ENCODE data around the gene ATP11A.
A peak's percentile ranks its signal among the peaks of the same experiment; 100 is the strongest.

Gene ATP11A

DNA sequence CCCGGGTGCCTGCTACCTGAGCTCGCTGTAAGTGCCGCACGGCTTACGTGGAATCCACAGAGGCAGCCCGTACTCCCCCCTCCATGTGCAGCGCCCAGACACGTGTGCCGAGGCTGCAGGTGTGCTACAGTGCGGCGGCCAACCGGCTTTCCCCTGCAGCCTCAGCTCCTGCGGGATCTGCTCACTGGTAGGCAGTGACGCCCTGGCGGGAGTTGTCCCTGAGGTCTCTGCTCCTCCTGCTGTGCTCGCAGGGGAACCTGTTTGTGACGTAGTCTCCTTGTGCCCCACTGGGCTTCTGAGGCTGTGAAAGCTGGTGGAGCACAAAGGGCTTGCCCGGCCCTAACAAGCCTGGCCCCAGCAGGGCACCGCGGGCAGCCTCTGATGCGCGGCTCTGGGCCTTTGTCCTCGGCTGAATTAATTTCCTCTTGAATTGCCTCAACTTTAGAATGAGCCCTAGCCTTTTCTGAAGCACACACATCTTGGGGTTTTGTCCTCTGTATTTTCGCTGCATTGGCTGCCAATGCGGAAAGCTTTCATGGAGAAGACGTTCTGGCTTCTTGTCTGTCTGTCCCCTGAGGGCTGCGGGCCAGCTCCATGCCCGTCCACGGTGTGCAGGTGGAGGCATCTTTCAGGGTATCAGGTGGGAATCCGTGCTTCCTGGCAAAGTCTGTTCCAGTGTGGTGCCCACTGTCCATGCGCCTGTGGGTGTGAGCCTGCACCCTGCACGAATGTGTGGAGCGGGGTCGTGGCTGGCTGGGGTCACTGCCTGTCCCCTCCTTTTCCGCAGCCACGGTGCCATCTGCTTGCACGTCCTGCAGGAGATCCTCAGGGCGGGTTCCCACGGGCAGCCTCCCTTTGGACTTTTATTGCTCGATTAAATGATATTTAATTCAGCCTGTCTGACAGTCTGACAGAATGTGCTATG, 201.9 kb downstream of the ATP11A start (continued):
- TF ChIP-seq ZNF560 (tag by site-specific recombination; IDR thresholded peaks at IDR 0.05; ENCODE audit: borderline replicate concordance): no peak
- TF ChIP-seq ZNF23 (tag by site-specific recombination; IDR thresholded peaks at IDR 0.05; ENCODE audit: borderline replicate concordance): no peak

DNA sequence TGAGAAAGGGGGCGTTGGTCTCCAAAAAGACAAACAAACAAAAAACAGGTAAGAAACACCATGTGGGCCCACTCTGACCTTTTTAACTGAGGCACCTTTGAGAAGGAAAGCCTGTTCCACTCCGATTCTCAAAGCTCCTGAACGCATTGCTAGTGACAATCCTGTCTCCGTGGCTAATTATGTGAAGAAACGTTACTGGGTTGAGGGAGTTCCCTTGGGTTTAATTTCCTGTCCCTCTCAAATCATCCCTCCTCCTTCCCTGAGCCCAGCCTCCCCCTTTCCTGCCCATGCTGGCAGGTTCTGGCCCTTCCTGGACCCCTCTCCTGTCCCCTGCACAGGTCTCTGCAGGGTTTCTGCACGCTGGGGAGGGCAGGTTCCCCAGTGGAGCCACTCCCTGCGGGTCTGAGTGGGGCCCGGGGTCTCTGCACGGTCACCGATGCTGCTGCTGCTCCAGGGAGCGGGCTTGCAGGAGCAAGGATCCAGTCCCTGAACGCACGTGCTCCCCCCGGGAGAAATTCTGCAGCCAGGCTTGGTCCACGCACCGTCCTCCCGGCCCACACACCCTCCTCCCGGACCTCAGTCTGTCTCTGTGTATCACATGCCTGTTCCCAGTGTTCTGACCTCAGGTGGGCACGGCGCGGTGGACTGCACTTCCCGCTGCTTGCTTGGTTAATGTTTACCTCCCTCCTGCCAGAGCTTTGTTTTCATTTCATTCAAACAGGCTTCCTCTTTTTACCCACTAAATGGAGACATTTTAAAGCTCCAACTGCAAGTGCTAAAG, 202.8 kb downstream of the ATP11A start:
- no peaks in the 10 kb centered on the region for H3K36me3 ChIP-seq (ENCODE audit: control insufficient read depth in 2 of 2, insufficient read depth in 1 of 2, low read length in 2 of 2)
- no peak overlapping the region for H3K4me3 ChIP-seq (ENCODE audit: low read depth, low read length)
- H3K9me3 ChIP-seq (ENCODE audit: control insufficient read depth, insufficient read depth, low read depth, low read length): no peaks in the 10 kb centered on the region
- ChIA-PET POLR2A (no interaction called here), CTCF (interaction anchor here (0.6 kb wide), 1 partner anchor 850 kb away, joined by 3 read pairs; no protein-coding TSS in a partner anchor)
- H3K4me1 ChIP-seq (ENCODE audit: control insufficient read depth, insufficient read depth, low read length): peaks cover 2% of the 10 kb centered on the region; the same call in 1 of the 2 replicates
- TF ChIP-seq ZNF302 (tag by site-specific recombination; IDR thresholded peaks at IDR 0.05; ENCODE audit: low read depth) (no peak), ZNF324 (tag by site-specific recombination; IDR thresholded peaks at IDR 0.05) (no peak), ZNF600 (tag by site-specific recombination; IDR thresholded peaks at IDR 0.05) (peak; percentile 27; the same call in 1 of the 2 replicates), ZNF654 (tag by site-specific recombination; IDR thresholded peaks at IDR 0.05; ENCODE audit: low read depth) (no peak), ZIC2 (tag by site-specific recombination; IDR thresholded peaks at IDR 0.05) (peak; percentile 90), ZNF707 (tag by site-specific recombination; IDR thresholded peaks at IDR 0.05) (no peak), ZNF571 (tag by site-specific recombination; IDR thresholded peaks at IDR 0.05) (no peak), ZNF223 (tag by site-specific recombination; IDR thresholded peaks at IDR 0.05) (no peak)
- TF ChIP-seq, protein P1, sequence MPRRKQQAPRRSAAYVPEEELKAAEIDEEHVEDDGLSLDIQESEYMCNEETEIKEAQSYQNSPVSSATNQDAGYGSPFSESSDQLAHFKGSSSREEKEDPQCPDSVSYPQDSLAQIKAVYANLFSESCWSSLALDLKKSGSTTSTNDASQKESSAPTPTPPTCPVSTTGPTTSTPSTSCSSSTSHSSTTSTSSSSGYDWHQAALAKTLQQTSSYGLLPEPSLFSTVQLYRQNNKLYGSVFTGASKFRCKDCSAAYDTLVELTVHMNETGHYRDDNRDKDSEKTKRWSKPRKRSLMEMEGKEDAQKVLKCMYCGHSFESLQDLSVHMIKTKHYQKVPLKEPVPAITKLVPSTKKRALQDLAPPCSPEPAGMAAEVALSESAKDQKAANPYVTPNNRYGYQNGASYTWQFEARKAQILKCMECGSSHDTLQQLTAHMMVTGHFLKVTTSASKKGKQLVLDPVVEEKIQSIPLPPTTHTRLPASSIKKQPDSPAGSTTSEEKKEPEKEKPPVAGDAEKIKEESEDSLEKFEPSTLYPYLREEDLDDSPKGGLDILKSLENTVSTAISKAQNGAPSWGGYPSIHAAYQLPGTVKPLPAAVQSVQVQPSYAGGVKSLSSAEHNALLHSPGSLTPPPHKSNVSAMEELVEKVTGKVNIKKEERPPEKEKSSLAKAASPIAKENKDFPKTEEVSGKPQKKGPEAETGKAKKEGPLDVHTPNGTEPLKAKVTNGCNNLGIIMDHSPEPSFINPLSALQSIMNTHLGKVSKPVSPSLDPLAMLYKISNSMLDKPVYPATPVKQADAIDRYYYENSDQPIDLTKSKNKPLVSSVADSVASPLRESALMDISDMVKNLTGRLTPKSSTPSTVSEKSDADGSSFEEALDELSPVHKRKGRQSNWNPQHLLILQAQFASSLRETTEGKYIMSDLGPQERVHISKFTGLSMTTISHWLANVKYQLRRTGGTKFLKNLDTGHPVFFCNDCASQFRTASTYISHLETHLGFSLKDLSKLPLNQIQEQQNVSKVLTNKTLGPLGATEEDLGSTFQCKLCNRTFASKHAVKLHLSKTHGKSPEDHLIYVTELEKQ (tag by site-specific recombination; IDR thresholded peaks at IDR 0.05; ENCODE audit: borderline replicate concordance): no peak
- TF ChIP-seq, protein P2, sequence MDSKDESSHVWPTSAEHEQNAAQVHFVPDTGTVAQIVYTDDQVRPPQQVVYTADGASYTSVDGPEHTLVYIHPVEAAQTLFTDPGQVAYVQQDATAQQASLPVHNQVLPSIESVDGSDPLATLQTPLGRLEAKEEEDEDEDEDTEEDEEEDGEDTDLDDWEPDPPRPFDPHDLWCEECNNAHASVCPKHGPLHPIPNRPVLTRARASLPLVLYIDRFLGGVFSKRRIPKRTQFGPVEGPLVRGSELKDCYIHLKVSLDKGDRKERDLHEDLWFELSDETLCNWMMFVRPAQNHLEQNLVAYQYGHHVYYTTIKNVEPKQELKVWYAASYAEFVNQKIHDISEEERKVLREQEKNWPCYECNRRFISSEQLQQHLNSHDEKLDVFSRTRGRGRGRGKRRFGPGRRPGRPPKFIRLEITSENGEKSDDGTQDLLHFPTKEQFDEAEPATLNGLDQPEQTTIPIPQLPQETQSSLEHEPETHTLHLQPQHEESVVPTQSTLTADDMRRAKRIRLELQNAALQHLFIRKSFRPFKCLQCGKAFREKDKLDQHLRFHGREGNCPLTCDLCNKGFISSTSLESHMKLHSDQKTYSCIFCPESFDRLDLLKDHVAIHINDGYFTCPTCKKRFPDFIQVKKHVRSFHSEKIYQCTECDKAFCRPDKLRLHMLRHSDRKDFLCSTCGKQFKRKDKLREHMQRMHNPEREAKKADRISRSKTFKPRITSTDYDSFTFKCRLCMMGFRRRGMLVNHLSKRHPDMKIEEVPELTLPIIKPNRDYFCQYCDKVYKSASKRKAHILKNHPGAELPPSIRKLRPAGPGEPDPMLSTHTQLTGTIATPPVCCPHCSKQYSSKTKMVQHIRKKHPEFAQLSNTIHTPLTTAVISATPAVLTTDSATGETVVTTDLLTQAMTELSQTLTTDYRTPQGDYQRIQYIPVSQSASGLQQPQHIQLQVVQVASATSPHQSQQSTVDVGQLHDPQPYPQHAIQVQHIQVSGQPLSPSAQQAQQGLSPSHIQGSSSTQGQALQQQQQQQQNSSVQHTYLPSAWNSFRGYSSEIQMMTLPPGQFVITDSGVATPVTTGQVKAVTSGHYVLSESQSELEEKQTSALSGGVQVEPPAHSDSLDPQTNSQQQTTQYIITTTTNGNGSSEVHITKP (tag by site-specific recombination; IDR thresholded peaks at IDR 0.05): no peak
- no peak overlapping the region for H3K27ac ChIP-seq (ENCODE audit: extremely low read depth, low read depth, low read length)

DNA sequence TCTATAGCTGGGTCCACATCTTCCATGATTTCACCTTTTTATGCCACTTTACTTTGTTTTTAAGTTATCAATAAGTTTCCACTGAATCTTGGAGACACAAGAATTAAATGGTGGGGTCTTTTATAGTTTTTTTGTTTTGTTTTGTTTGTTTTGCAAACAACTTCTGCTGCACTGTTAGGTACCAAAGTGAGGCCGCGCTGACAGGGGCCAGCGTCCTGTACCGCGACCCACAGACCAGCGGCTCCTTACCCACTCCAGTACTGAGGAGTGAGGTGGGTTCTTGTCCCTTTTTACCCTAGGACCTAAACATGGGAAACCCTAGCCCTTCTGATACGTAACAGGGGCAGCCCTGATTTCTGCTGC, 203.3 kb downstream of the ATP11A start:
- Histone ChIP-seq H3K4me3 (ENCODE audit: low read depth, low read length) (no peak overlapping the region), H3K9me3 (ENCODE audit: control insufficient read depth, insufficient read depth, low read depth, low read length) (no peaks in the 10 kb centered on the region), H3K27ac (ENCODE audit: extremely low read depth, low read depth, low read length) (no peak overlapping the region), H3K36me3 (ENCODE audit: control insufficient read depth in 2 of 2, insufficient read depth in 1 of 2, low read length in 2 of 2) (no peaks in the 10 kb centered on the region), H3K4me1 (ENCODE audit: control insufficient read depth, insufficient read depth, low read length) (peaks cover 2% of the 10 kb centered on the region; the same call in 1 of the 2 replicates)
- ChIA-PET CTCF (interaction anchor here (0.6 kb wide), 3 partner anchors 115 to 850 kb away, joined by 3 to 4 read pairs (median 3); no protein-coding TSS in a partner anchor), POLR2A (no interaction called here)
- TF ChIP-seq WT1 (tag by site-specific recombination; IDR thresholded peaks at IDR 0.05) (no peak), TCF7L2 (IDR thresholded peaks at IDR 0.05; ENCODE audit: borderline replicate concordance, low read depth, low read length) (no peak)

Measured in HEK293 (cell line).